ENCODE measurements around the gene RNF182. TPM values are rescaled to one million over a fixed set of nuclear protein-coding genes. Genes with fewer than 3 reads are reported as not detected.

The RNF182 gene
- total and polyA plus RNA-seq, 9 of the 15 experiments (the other 6 are each of a cell fraction or from before 2014, with no cell fraction given) = 12.8 to 22.8 (median 17.5) TPM

- TF ChIP-seq ZNF407 (IDR thresholded peaks at IDR 0.05; ENCODE audit: low read depth) = no peak
- TF ChIP-seq JUND (IDR thresholded peaks at IDR 0.05; ENCODE audit: borderline replicate concordance, low read depth, low read length) = peak; percentile 98
- peak; percentile 99 for TF ChIP-seq JUND (tag; IDR thresholded peaks at IDR 0.05; ENCODE audit: borderline replicate concordance, low read depth, low read length)
- TF ChIP-seq ZNF197 (CRISPR knock-in tag; IDR thresholded peaks at IDR 0.05; ENCODE audit: low read depth) = no peak
- peak; percentile 67 for TF ChIP-seq CBFA2T3 (IDR thresholded peaks at IDR 0.05)
- peak; percentile 40; the same call in 1 of the 2 replicates for TF ChIP-seq CREB1 (IDR thresholded peaks at IDR 0.05)
- no peak for TF ChIP-seq CREB1 (CRISPR knock-in tag; IDR thresholded peaks at IDR 0.05)
- TF ChIP-seq SMARCC2 (IDR thresholded peaks at IDR 0.05; ENCODE audit: low read depth) = peak; percentile 89
- TF ChIP-seq NR4A1 (CRISPR knock-in tag; IDR thresholded peaks at IDR 0.05) = no peak
- TF ChIP-seq NR4A1 (tag; IDR thresholded peaks at IDR 0.05) = peak; percentile 76; the same call in 1 of the 2 replicates
- TF ChIP-seq ZSCAN29 (IDR thresholded peaks at IDR 0.05) = no peak
- TF ChIP-seq TEAD4 (IDR thresholded peaks at IDR 0.05; ENCODE audit: low read length) = peak; percentile 80
- TF ChIP-seq TEAD4 (CRISPR knock-in tag; IDR thresholded peaks at IDR 0.05; ENCODE audit: borderline replicate concordance) = no peak
- TF ChIP-seq FOXJ3 (CRISPR knock-in tag; IDR thresholded peaks at IDR 0.05) = no peak
- no peak for TF ChIP-seq PRPF4 (IDR thresholded peaks at IDR 0.05; ENCODE audit: insufficient read depth, low read depth, low read length, poor library complexity, severe bottlenecking)
- TF ChIP-seq HDGF (IDR thresholded peaks at IDR 0.05) = peak; percentile 80
- no peak for TF ChIP-seq PML (IDR thresholded peaks at IDR 0.05; ENCODE audit: low read length)
- TF ChIP-seq ZEB2 (IDR thresholded peaks at IDR 0.05) = peak; percentile 74
- TF ChIP-seq ZNF224 (CRISPR knock-in tag; IDR thresholded peaks at IDR 0.05) = no peak
- no peak for TF ChIP-seq CLOCK (CRISPR knock-in tag; IDR thresholded peaks at IDR 0.05; ENCODE audit: borderline replicate concordance)
Observed at GRCh38 chr6:13992417-13993055, 67.8 kb downstream of the RNF182 start (continued).
